Measurements from ENCODE around the gene MFSD12.

Gene MFSD12

GRCh38 chr19:3535563-3535965 lies 21.8 kb downstream of the MFSD12 start:
- no peak for TF ChIP-seq CTCF (IDR thresholded peaks at IDR 0.05; ENCODE audit: low read depth, low read length)
- no peak for DNase-seq (ENCODE audit: extremely low read depth, low read depth)

GRCh38 chr19:3535235-3535535 lies 22.2 kb downstream of the MFSD12 start:
- no peak for TF ChIP-seq CTCF (IDR thresholded peaks at IDR 0.05; ENCODE audit: low read depth, low read length)
- no peak for DNase-seq (ENCODE audit: extremely low read depth, low read depth)

- DNase-seq (ENCODE audit: extremely low read depth, low read depth) = no peak
These were observed 22.8 kb downstream of the MFSD12 start for GRCh38 chr19:3534375-3535234.

GRCh38 chr19:3533563-3534216 lies 23.7 kb downstream of the MFSD12 start:
- no peak for TF ChIP-seq CTCF (IDR thresholded peaks at IDR 0.05; ENCODE audit: low read depth, low read length)
- no peak for DNase-seq (ENCODE audit: extremely low read depth, low read depth)

More at GRCh38 chr19:3534375-3535234, 22.8 kb downstream of the MFSD12 start:
- no peak for TF ChIP-seq CTCF (IDR thresholded peaks at IDR 0.05; ENCODE audit: low read depth, low read length)

- no peak for TF ChIP-seq CTCF (IDR thresholded peaks at IDR 0.05; ENCODE audit: low read depth, low read length)
- DNase-seq (ENCODE audit: extremely low read depth, low read depth) = no peak
These were observed 24.4 kb downstream of the MFSD12 start for GRCh38 chr19:3533033-3533432.

GRCh38 chr19:3532154-3532786 lies 25.1 kb downstream of the MFSD12 start:
- no peak for TF ChIP-seq CTCF (IDR thresholded peaks at IDR 0.05; ENCODE audit: low read depth, low read length)
- DNase-seq (ENCODE audit: extremely low read depth, low read depth) = no peak

- no peak for TF ChIP-seq CTCF (IDR thresholded peaks at IDR 0.05; ENCODE audit: low read depth, low read length)
These were observed 25.7 kb downstream of the MFSD12 start for GRCh38 chr19:3531716-3532115.

More at GRCh38 chr19:3531716-3532115, 25.7 kb downstream of the MFSD12 start:
- DNase-seq (ENCODE audit: extremely low read depth, low read depth) = no peak
